Measurements from ENCODE around the gene MED16. TPM values are rescaled to one million over a fixed set of nuclear protein-coding genes. Genes with fewer than 3 reads are reported as not detected.

MED16 gene
- total and polyA plus RNA-seq, 2 of the 4 experiments (the other 2 are of a cell fraction): 8.1 to 40.2 TPM

GRCh38 chr19:861756-862580 lies 31.0 kb downstream of the MED16 start:
- in situ Hi-C loops (cut with MboI; ENCODE audit: low sequenced_read_pairs): no loop called here
- no peak overlapping the region for H3K4me3 ChIP-seq (ENCODE audit: insufficient read depth, low read depth, low read length)
- no peaks in the 10 kb centered on the region for H3K79me1 ChIP-seq (ENCODE audit: low read depth in 1 of 2, low read length in 2 of 2)

More at GRCh38 chr19:861756-862580, 31.0 kb downstream of the MED16 start:
- Histone ChIP-seq H2BK5ac (ENCODE audit: low read depth, low read length, poor library complexity, severe bottlenecking) (no peak overlapping the region), H3K18ac (ENCODE audit: low read depth, low read length) (no peak overlapping the region), H3K4ac (ENCODE audit: low read depth, low read length) (no peak overlapping the region), H3K9ac (ENCODE audit: low read depth, low read length) (no peak overlapping the region), H3K23ac (ENCODE audit: low read depth, low read length) (no peak overlapping the region), H3K14ac (replicated peaks; ENCODE audit: low read depth, low read length) (no peak overlapping the region), H3K27me3 (ENCODE audit: control insufficient read depth, insufficient read depth, low read length) (no peaks in the 10 kb centered on the region), H3K27ac (ENCODE audit: insufficient read depth, low read length) (no peak overlapping the region), H3K4me1 (ENCODE audit: control insufficient read depth, insufficient read depth, low read length) (peaks cover 3% of the 10 kb centered on the region; the same call in 1 of the 2 replicates), H2AK5ac (ENCODE audit: low read depth, low read length) (0 out of 2 replicates have a peak overlapping the region, but pooled peaks have one; percentile 16), H3K9me1 (ENCODE audit: insufficient read depth, low read length) (no peaks in the 10 kb centered on the region), H3K9me3 (ENCODE audit: control insufficient read depth, insufficient read depth, low read length) (no peaks in the 10 kb centered on the region), H4K20me1 (ENCODE audit: insufficient read depth, low read length) (no peaks in the 10 kb centered on the region; the same call in 1 of the 2 replicates), H2AK9ac (replicated peaks; ENCODE audit: low read depth, low read length, poor library complexity) (peak overlapping the region; percentile 24), H4K8ac (ENCODE audit: low read depth in 2 of 2, low read length in 2 of 2) (no peak overlapping the region), H2BK120ac (ENCODE audit: low read depth, low read length) (no peak overlapping the region), H3K56ac (ENCODE audit: extremely low read depth, insufficient read depth, low read length) (no peak overlapping the region), H2AFZ (replicated peaks; ENCODE audit: low read length, poor library complexity) (peak overlapping the region; percentile 68), H4K5ac (ENCODE audit: low read depth, low read length) (no peak overlapping the region), H3K4me2 (ENCODE audit: low read depth, low read length) (no peak overlapping the region), H3K36me3 (ENCODE audit: control insufficient read depth, insufficient read depth, low read length) (no peaks in the 10 kb centered on the region), H2BK20ac (ENCODE audit: low read depth, low read length) (no peak overlapping the region), H2BK15ac (ENCODE audit: low read depth, low read length) (no peak overlapping the region), H4K91ac (ENCODE audit: insufficient read depth, low read depth, low read length) (no peak overlapping the region)
- no TSS peak for BruUV-seq (replicated peaks)
- DNase-seq (no peak), ATAC-seq (ENCODE audit: low read depth) (peak; percentile 24)
- TF ChIP-seq BHLHE40 (IDR thresholded peaks at IDR 0.05; ENCODE audit: low read depth, low read length) (no peak), SMC3 (IDR thresholded peaks at IDR 0.05; ENCODE audit: low read depth, low read length) (0 out of 2 replicates have a peak, but pooled peaks have one; percentile 4)
- POLR2A ChIA-PET (ENCODE audit: unreplicated experiment): interaction anchor here (0.5 kb wide), 1 partner anchor 81 kb away, joined by 3 read pairs; no protein-coding TSS in a partner anchor
- CTCF ChIA-PET: no interaction called here
- WGBS, 2 experiments (ENCODE audit: extremely low coverage in 2 of 2, insufficient read length in 1 of 2): 34% methylated on average over 31 of the region's 60 CpGs; no CpG with 5 or more reads in 1 of the 2 experiments
- dilution Hi-C loops (cut with HindIII; ENCODE audit: low sequenced_read_pairs, unreplicated experiment) (no loop called here), intact Hi-C loops (cut with micrococcal nuclease) (loop anchor here (10.0 kb wide), 1 partner anchor 197 kb away; the partner anchor contains the start of gene RNF126)

Measured in IMR-90 (cell line).